ENCODE data around the gene HIVEP3. TPM values are rescaled to one million over a fixed set of nuclear protein-coding genes. Genes with fewer than 3 reads are reported as not detected.

The HIVEP3 gene
- total RNA-seq, 2 experiments from 2014 or later = 18.6 to 20.4 TPM

GRCh38 chr1:41562328-41562727 lies 356.4 kb downstream of the HIVEP3 start:
- POLR2A ChIA-PET = no interaction called here
- TF ChIP-seq CTCF (IDR thresholded peaks at IDR 0.05) = no peak
- CTCF ChIA-PET = no interaction called here
- ATAC-seq (no peak), DNase-seq (no peak)
- no peaks in the 10 kb centered on the region for H3K9me3 Mint-ChIP-seq
- H3K36me3 Mint-ChIP-seq (ENCODE audit: low read depth) = peaks cover 54% of the 10 kb centered on the region
- H3K27me3 Mint-ChIP-seq = no peaks in the 10 kb centered on the region
- no peak overlapping the region for H3K4me3 Mint-ChIP-seq
- intact Hi-C loops (cut with micrococcal nuclease) = no loop called here
- H3K27ac Mint-ChIP-seq = no peak overlapping the region
- H3K4me1 Mint-ChIP-seq (ENCODE audit: low read depth) = peaks cover 11% of the 10 kb centered on the region

- H3K9me3 Mint-ChIP-seq = no peaks in the 10 kb centered on the region
- intact Hi-C loops (cut with micrococcal nuclease) = no loop called here
- TF ChIP-seq CTCF (IDR thresholded peaks at IDR 0.05) = no peak
- no peak overlapping the region for H3K27ac Mint-ChIP-seq
- no peak overlapping the region for H3K4me3 Mint-ChIP-seq
- no peak for DNase-seq
- no peaks in the 10 kb centered on the region for H3K27me3 Mint-ChIP-seq
- peaks cover 58% of the 10 kb centered on the region for H3K36me3 Mint-ChIP-seq (ENCODE audit: low read depth)
- CTCF ChIA-PET = interaction anchor here (1.1 to 1.2 kb wide), 2 partner anchors 13 to 45 kb away, joined by 4 to 5 read pairs; no protein-coding TSS in a partner anchor
- POLR2A ChIA-PET = no interaction called here
- peaks cover 6% of the 10 kb centered on the region for H3K4me1 Mint-ChIP-seq (ENCODE audit: low read depth)
- no peak for ATAC-seq
Observed at GRCh38 chr1:41560931-41561330, 357.8 kb downstream of the HIVEP3 start.

- POLR2A ChIA-PET = no interaction called here
- H3K27ac Mint-ChIP-seq = no peak overlapping the region
- intact Hi-C loops (cut with micrococcal nuclease) = no loop called here
- ATAC-seq = no peak
- TF ChIP-seq CTCF (IDR thresholded peaks at IDR 0.05) = no peak
- H3K4me3 Mint-ChIP-seq = no peak overlapping the region
- peaks cover 4% of the 10 kb centered on the region for H3K9me3 Mint-ChIP-seq
- H3K4me1 Mint-ChIP-seq (ENCODE audit: low read depth) = peaks cover 6% of the 10 kb centered on the region
- CTCF ChIA-PET = interaction anchor here (1.1 to 1.2 kb wide), 2 partner anchors 14 to 45 kb away, joined by 4 to 5 read pairs; no protein-coding TSS in a partner anchor
- no peaks in the 10 kb centered on the region for H3K27me3 Mint-ChIP-seq
- peaks cover 59% of the 10 kb centered on the region for H3K36me3 Mint-ChIP-seq (ENCODE audit: low read depth)
- DNase-seq = no peak
Observed at GRCh38 chr1:41560496-41560895, 358.2 kb downstream of the HIVEP3 start.

GRCh38 chr1:41559331-41559730 lies 359.4 kb downstream of the HIVEP3 start:
- Mint-ChIP-seq H3K27ac (no peak overlapping the region), H3K9me3 (peaks cover 4% of the 10 kb centered on the region), H3K4me3 (no peak overlapping the region), H3K4me1 (ENCODE audit: low read depth) (peaks cover 6% of the 10 kb centered on the region), H3K36me3 (ENCODE audit: low read depth) (peaks cover 63% of the 10 kb centered on the region), H3K27me3 (no peaks in the 10 kb centered on the region)
- ChIA-PET CTCF (no interaction called here), POLR2A (no interaction called here)
- no peak for ATAC-seq
- no peak for DNase-seq
- TF ChIP-seq CTCF (IDR thresholded peaks at IDR 0.05) = no peak
- intact Hi-C loops (cut with micrococcal nuclease) = no loop called here

- no peak for ATAC-seq
- DNase-seq = no peak
Observed at GRCh38 chr1:41558761-41559171, 360.0 kb downstream of the HIVEP3 start.

More at GRCh38 chr1:41558761-41559171, 360.0 kb downstream of the HIVEP3 start:
- Mint-ChIP-seq H3K4me3 (no peak overlapping the region), H3K27ac (no peak overlapping the region), H3K4me1 (ENCODE audit: low read depth) (peaks cover 3% of the 10 kb centered on the region), H3K36me3 (ENCODE audit: low read depth) (peaks cover 65% of the 10 kb centered on the region), H3K9me3 (peaks cover 9% of the 10 kb centered on the region), H3K27me3 (no peaks in the 10 kb centered on the region)
- CTCF ChIA-PET = no interaction called here
- TF ChIP-seq CTCF (IDR thresholded peaks at IDR 0.05) = no peak
- POLR2A ChIA-PET = no interaction called here
- intact Hi-C loops (cut with micrococcal nuclease) = no loop called here
